NCI-H1092 treated with DMSO at 0.1 percent for 48 hours (cell line): Measurements from ENCODE around the gene FGD4.
"Not testable (repeated sequence)": the region's sequence is repeated elsewhere in the genome, so short reads cannot be mapped to it uniquely, and the experiment has no call there.

Experiments used
- DNase-seq: peaks from one replicate; lab custom pipeline; 2025; lab: John Stamatoyannopoulos, UW

The FGD4 gene

DNA sequence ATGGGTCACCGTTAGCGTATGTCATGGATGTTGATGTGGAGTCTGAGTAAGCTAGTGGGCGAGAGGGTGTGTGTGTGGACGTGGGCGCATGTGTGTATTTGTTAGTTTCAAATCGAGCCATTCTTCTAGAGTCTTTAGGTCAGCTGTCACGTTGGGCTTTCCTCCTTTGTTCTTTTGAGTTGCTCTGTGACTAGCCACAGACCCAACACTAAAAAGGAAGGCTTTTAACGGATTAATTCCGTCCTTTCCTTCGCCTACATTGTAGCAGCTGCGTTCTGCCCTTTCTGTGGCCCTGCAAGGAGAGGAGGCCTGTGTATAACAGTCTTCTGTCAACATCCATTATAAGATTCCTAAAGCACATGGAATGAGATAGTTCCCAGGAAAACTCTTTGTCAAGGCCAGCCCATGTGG lies 162.6 kb downstream of the FGD4 start:
- no peak for DNase-seq

- not testable (repeated sequence) for DNase-seq
These were observed 163.1 kb downstream of the FGD4 start for GRCh38 chr12:32562413-32562812.

GRCh38 chr12:32566663-32567295 lies 167.4 kb downstream of the FGD4 start:
- DNase-seq = no peak

- DNase-seq = no peak
These were observed 167.9 kb downstream of the FGD4 start for GRCh38 chr12:32567296-32567674.

DNA sequence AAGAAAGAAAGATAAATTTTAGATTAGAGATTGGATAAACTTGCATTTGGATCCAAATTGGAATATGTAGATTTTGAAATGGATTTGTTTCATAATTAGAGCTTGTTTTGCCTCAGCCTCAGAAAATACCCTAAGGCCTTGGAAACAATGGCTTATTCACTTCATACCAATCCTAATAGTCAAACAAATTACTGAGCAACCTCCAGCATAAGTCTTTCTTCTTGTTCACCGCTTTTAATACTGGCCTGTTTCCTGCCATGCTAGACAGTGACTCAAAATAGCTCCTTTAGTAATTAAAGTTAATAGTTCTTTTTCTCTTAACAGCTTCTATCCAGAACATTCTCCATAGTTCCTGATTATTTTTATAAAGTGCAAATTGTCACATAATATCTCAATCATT lies 168.9 kb downstream of the FGD4 start:
- DNase-seq = no peak

DNA sequence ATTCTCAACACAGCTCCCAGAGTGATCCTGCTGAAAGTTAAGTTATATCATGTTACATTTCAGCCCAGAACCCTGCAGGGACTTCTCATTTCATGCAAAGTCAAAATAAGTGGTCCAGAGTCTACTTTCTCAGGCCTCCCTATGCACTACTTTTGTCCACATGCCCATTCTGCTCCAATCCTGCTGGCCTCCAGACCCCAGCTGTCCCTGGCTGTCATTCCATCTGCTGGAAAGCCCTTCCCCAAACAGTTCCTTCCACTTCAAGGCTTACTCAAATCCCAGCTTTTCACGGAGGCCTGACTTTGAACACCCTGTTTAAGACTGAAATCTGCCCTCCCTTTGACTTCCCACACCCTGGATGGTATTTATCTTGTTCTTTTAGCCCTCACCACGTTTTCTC lies 169.9 kb downstream of the FGD4 start:
- DNase-seq = no peak

DNA sequence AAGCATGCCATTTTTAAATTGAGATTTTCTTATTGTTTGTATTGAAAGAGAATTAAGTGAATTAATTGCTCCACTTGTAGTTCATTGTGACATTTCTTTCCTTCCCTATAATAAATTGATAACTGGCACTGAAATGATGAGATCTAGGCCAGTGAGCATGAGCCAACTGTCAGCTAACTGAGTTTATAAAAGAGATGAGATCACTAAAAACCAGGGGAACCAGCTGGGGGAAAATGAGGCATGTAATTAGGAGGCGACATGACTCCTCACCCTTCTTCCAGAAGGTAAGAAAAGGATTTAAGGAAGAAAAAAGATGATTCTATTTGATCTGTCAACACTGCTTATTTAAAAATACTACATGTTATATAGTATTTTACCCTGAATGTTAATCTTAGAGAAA lies 175.2 kb downstream of the FGD4 start:
- DNase-seq = no peak

DNA sequence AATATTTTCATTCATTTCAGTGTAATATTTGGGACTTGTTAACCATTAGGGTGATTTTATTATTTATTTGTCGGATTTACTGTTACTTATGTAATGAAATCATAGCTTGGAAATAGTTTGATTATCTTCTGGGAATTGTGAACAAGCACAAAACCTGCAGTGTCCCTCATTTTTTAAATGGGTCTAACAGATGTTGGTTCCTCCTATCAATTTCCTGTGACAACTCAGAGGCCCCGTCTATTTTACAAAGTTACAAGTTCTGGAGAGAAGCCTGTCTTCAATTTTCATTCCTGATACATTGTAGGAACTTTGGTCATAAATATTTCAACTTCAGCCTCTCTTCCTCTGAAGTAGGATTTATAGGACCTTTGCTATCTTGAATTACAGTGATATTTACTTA lies 178.0 kb downstream of the FGD4 start:
- DNase-seq = no peak

DNA sequence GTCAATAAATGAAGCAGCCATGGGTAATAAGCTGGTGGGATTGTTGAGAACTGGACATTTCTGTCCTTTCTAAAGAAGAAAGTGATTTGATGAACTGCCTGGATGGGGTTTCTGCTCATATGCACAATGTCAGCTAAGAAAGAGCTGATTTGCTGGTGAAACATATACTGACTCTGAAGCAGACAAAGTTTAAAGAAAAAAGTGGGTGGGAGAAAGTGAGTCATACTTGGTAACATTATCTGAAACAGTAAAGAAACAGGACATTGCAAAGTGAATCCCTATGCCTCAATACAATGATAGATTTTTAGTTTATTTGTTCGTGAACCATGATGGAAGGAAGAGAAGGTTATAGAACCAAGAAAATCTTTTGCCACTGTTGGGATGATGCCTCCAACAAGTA lies 184.2 kb downstream of the FGD4 start:
- DNase-seq = no peak

DNA sequence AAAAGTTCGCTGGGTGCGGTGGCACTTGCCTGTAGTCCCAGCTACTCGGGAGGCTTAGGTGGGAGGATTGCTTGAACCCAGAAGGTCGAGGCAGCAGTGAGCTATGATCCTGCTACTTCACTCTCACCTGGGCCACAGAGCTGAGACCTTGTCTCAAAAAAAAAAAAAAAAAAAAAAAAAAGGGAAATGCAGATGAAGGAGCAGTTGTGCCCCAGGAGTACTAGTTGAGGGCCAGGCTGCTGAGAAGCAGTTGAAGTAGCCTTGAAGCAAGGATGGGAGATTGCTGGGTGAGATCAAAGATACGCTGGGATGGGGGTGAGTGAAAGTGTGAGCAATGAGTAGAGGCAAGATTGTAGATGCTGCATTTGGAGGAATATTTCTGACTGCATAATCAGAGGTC lies 186.3 kb downstream of the FGD4 start:
- DNase-seq = no peak

DNA sequence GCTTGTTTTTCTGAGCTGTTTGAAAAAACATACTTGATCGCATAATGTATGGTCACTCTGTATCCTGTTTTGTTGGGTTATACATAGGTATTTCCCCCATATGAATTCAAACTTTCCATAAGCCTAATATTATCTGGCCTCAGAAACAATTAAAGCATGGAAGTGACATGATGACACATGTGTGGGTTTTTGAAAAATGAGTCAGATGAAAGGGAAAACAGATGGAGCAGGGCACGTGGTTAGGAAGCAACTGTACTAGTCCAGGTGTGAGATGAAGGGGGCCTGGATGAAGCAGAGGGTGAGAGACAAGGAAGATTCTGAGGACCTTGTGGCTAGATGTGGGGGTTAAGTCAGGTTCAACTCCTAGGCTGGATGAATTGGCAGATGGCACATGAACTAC lies 187.0 kb downstream of the FGD4 start:
- no peak for DNase-seq

DNA sequence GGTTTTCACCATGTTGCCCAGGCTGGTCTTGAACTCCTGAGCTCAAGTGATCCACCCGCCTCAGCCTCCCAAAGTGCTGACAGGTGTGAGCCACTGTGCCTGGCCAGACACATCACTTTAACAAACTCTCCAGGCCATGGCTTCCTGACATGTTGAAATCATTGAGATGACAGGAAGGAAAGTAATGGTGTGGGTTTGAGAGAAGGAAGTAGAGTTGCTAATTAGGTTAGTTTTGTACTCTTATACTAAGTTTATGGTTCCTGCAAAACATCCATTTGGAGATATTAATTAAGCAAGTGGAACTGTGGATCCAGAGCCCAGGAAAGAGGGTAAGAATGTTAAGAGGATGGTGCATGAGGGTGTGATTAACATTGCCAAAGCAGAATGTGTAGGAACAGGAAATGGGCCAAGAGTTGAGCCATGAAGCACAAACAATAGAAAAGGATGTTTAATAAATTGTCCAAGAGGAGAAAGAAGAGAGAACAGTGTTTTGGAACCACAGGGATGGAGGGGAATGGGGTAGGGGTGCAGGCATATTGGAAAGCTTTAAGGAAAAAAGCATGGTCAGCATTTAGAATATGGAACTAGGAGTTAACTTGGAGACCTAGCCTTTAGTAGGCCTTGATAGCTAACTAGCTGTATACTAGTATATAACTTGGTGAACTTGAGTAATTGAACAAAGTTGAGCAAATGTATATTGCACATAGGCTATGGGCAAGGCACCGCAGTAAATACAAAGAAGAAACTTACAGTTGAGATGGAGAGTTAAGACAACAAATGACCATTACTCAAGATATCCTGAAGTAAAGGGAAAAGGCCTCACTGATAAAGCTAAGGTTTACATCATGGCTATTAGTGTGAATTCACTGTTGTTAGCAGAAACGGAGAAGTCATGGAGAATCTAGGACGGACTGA lies 188.5 kb downstream of the FGD4 start:
- DNase-seq = no peak

DNA sequence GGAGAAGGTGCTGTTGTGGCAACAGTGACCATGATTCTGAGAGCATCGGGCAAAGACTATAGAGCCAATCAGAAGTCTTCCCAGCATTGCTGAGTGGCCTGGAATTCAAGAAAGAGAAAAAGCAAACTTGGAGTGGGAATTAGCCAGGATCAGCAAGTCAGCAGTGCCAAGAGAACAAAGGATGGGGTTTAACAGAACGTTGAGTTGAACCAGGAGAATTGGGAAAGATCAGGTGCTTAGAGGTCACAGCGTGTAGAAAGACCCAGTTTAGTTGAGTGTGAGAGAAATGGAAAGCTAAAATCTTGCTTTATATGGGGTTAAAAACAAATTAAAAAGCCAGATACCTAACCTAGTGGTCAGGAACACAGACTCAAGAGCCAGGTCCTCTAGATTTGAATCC lies 189.2 kb downstream of the FGD4 start:
- DNase-seq = no peak

DNA sequence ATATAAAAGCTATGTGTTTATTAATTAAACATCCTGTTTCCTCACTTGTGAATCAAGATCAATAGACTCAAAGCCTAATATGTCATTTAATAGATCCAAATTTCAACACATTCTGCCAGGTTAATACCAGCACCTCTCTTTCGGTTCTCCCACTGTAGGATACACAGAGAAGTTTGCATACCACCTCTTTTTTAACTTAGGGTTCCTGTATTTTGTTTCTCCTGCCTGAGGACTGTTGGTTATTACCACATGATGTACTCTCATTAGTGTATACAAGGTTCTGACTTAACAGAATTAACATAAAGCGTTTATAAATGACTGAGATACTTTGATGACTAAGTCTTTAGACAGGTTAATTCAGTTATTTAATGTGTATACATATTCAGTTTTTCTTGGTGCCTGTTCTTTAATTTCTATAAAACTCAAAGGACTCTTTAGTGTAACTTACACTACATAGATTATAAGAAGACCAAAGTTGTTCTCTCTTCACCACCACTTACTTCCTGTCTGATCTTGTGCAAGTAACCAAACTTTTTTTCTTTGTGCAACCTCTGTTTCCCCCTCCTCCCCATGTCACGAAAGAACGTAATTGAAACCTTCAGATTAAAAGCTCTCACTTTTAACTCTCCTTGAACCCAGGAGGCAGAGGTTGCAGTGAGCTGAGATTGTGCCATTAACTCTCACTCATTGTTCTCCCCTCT lies 190.0 kb downstream of the FGD4 start:
- DNase-seq = no peak

- DNase-seq = no peak
These were observed 195.9 kb downstream of the FGD4 start for GRCh38 chr12:32595251-32595650.

DNA sequence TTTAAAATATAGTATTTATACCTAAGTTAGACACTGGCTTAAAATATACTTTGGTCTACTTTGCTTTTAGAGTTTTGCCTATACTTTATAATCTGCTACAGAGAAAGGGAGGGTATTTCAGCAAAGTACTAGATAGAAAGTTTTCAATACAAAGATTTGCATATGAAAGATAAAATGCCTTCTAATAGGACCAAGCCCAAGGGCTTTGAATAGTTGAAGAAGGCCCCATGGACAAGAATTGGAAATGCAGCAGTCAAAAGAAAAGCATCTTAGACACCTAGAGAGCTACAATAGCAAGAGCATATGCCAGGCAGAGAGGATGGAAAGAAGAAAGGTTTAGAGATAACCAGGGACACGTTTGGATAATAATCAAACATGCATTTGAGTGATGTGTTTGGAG lies 196.7 kb downstream of the FGD4 start:
- no peak for DNase-seq

GRCh38 chr12:32598688-32599087 lies 199.3 kb downstream of the FGD4 start:
- no peak for DNase-seq

GRCh38 chr12:32600681-32601080 lies 201.3 kb downstream of the FGD4 start:
- DNase-seq = no peak

GRCh38 chr12:32603071-32603470 lies 203.7 kb downstream of the FGD4 start:
- no peak for DNase-seq

DNA sequence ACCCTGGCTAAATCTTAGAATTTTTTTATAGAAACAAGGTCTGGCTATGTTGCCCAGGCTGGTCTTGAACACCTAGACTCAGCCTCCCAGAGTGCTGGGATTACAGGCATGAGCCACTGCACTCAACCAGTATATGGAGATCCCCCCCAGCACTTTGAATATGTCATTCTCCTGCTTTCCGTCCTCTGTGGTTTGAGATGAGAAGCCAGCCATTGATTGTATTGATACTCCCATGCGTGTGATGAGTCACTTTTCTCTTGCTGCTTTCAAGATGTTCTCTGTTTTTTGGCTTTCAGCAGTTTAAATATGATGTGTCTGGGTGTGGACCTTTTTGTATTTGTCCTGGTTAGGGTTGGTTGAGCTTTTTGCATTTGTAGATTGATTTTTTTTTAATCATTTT lies 204.5 kb downstream of the FGD4 start:
- no peak for DNase-seq

- no peak for DNase-seq
These were observed 205.2 kb downstream of the FGD4 start for GRCh38 chr12:32604565-32604964.

- no peak for DNase-seq
These were observed 206.2 kb downstream of the FGD4 start for GRCh38 chr12:32605326-32606095.
